Bladder microvascular endothelial cell (primary cell): Measurements from ENCODE around the gene STIM1. TPM values are rescaled to one million over a fixed set of nuclear protein-coding genes. Genes with fewer than 3 reads are reported as not detected.

ENCODE experiments used
- total RNA-seq: library from RNA; depleted of rRNA; stranded (reverse); fragments of >200 nt; gene quantifications from 2 replicates; pipeline ENCODE4 v1.2.3, GENCODE V29; 2014

STIM1 gene
- total RNA-seq = 19.4 and 48.3 TPM in 2 replicates

DNA sequence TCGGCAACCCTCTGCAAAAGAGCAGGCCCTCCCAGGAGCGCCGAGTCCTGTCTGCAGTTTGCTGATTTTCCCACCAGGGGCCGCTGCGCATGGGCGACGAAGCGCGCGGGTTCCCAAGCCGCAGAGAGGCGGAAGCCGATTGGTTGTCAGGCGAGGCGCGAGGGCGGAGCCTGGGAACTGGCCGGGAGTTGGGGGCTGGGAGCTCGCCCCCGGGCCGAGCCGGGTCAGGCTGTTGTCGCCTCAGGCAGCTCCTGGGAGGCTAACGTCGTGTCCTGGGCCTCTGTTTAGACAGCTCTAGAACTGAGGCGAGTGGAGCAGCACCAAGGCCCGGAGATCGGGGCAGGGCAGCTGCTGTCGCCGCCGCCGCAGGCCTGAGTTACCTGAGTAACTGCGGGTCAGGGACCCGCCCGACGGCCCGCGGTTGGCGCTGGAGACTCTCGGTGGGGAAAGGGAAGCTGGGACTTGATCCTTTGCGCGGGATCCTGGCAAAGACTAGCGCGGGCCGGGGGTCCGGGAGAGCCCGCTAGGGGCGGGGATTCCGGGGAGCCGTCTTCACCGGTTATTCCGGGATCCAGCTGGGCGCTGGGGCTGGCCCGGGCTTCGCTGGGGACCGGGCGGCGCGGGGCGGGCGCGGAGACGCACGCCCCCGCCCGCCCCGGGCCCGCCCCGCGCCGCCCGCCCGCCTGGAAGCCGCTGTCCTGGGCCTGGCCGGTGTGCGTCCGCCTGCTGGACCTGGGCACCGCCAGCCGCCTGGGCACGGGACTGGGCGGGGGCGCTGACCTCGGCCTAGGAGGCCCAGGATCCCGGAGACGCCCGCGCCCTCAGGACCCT, at the start of gene STIM1:
STIM1 (plus strand) TSS at position 688 of the 831 bp plus-strand sequence. CDS start 607 bp downstream, outside the sequence.

GRCh38 chr11:3807909-3808860, 47.3 kb upstream of the STIM1 start, which contains the start of gene PGAP2:
Gene PGAP2, plus strand, starts transcription at chr11:3808560. Its CDS starts 2,700 bp downstream, at chr11:3811260.

DNA sequence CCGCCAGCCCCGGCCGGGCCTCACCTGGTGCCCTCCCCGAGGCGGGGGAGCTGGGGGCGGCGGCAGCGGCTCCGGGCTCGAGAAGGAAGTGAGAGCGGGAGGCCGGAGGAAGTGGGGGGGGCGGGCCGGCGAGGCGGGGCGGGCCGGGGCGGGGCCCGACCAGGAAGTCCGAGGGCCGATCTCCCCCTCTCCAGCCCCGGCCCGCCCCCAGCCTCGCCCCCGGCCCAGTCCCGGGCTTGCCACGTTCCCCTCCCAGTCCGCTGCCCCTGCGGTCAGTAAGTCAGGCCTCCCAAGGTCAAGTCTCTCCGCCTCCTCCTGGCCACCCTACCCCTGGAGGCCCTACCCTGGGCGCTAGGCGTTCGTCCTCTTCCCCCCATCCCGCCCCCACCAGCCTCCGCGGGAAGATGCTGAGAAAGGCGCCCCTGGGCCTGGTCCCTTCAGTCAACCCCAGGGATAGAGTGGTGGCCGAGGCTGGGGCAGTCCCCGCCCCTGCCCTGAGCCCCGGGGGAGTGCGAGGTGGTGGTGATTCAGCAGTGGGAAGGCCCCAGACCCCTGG, 14.5 kb upstream of the STIM1 start, which contains the start of gene RHOG:
RHOG (minus strand) TSS at position 90 of the 556 bp plus-strand sequence. CDS start 12,821 bp downstream, outside the sequence.

GRCh38 chr11:4094348-4095291, 239.2 kb downstream of the STIM1 start, which contains the start of gene RRM1:
Gene RRM1, plus strand, starts transcription at chr11:4094799. Its CDS starts 214 bp downstream, at chr11:4095013.

Other genes starting within 250 kb of the STIM1 start
- gene ART5, start 213.7 kb upstream of the STIM1 start, total RNA-seq = not detected in 2 replicates
- not detected in 2 replicates for gene ART1, start 210.5 kb upstream of the STIM1 start, total RNA-seq
- gene CHRNA10, start 184.3 kb upstream of the STIM1 start, total RNA-seq = 0.16 and 0.94 TPM in 2 replicates
- 62.2 and 124 TPM in 2 replicates for gene NUP98, start 58.1 kb upstream of the STIM1 start, total RNA-seq
- gene PGAP2, start 47.1 kb upstream of the STIM1 start, total RNA-seq = 6.8 and 13.0 TPM in 2 replicates
- 11.0 and 19.6 TPM in 2 replicates for gene RHOG, start 14.7 kb upstream of the STIM1 start, total RNA-seq
- gene RRM1, start 239.1 kb downstream of the STIM1 start, total RNA-seq = 78.0 and 85.6 TPM in 2 replicates